NCI-H1092 treated with DMSO at 0.1 percent for 48 hours (cell line): ENCODE measurements around the gene KIF26B.
A peak's percentile ranks its signal among the peaks of the same experiment; 100 is the strongest.
"Not testable (repeated sequence)": the region's sequence is repeated elsewhere in the genome, so short reads cannot be mapped to it uniquely, and the experiment has no call there.

Source experiments
- DNase-seq: peaks from one replicate; lab custom pipeline; 2025; lab: John Stamatoyannopoulos, UW

KIF26B gene

DNA sequence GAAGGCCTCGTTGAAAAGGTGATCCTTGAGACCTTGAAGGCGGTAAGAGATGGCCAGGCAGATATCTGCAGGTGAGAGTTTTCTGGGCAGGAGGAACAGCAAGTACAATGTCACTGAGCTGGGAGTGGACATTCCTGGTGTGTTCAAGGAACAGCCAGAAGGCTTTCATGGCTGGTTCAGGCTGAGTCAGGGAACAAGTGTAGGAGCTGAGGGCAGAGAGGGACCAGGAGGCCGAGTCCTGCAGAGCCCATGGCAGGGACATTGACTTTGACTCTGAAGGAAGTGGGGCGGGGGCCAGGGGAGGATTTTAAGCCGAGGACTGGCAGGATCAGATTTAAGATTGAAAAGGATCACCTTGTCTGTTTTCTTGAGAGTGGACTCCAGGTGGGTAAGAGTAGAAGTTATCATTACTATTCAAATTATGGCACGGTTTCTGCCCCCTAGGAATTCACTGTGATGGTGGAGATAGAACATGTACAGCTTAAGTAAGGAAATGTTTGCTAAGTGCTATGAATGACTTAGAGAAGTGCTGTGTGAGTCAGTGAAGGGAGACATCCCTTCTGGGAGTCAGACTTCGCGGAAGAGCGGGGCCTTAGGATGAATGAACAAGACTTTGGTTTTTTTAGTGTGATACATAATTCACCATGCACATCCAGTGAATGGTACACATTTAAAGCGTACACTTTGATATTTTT, 202.3 kb downstream of the KIF26B start:
- no peak for DNase-seq

DNA sequence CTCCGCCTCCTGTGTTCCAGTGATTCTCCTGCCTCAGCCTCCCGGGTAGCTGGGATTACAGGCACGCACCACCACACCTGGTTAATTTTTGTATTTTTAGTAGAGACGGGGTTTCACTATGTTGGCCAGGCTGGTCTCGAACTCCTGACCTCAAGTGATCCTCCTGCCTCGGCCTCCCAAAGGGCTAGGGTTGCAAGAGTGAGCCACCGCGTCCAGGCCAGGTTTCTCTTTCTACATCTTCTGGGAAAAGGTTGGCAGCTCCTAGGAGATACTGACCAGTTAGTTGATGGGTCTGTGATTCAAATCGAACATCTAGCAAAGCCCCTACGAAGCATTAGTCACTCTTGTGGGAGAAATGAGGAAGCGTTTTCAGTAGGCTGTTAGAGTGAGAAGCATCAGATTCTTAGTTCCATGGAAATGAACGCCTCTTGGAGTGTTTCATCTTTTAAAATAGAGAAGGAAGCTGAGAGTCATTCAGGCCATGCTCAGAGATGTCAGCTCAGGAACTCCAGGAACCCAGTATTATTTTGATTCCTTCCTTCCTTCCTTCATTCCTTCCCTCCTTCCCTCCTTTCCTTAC, 204.4 kb downstream of the KIF26B start:
- DNase-seq, result not testable (repeated sequence)

DNA sequence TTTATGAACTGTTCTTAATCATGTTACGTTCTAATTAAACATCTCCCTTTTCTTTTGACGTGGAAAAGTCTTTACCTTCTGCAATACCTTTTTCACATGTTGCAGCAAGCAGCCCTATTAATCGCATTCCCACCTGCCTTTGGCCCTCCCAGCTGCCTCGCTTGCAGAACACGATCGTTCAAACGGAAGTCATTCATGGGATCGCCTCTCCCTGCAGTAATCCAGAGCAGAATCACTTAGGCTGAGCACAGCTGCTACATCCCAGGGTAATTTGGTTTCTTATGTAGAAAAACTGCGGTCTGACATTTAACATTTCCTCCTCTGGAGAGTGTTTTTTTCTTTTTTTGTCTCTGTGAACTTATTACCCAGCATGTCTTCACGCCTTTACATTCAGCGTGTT, 206.3 kb downstream of the KIF26B start:
- DNase-seq, result no peak

DNA sequence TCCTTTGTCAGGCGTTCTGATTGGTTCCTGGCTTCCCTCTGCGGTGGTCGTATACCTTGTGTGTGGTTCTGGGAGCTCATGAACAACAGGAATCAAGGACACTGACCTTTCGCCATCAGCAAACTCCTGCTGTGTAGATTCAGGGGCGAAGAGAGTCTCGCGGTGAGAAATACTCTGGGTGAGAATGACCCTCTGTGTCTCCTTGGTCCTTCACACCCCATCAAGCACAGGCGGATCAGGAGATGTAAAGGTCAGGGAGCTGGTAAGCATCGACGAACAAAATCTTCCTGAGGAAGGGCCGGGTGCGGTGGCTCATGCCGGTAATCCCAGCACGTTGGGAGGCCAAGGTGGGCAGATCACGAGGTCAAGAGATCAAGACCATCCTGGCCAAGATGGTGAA, 207.2 kb downstream of the KIF26B start:
- DNase-seq, result no peak

DNA sequence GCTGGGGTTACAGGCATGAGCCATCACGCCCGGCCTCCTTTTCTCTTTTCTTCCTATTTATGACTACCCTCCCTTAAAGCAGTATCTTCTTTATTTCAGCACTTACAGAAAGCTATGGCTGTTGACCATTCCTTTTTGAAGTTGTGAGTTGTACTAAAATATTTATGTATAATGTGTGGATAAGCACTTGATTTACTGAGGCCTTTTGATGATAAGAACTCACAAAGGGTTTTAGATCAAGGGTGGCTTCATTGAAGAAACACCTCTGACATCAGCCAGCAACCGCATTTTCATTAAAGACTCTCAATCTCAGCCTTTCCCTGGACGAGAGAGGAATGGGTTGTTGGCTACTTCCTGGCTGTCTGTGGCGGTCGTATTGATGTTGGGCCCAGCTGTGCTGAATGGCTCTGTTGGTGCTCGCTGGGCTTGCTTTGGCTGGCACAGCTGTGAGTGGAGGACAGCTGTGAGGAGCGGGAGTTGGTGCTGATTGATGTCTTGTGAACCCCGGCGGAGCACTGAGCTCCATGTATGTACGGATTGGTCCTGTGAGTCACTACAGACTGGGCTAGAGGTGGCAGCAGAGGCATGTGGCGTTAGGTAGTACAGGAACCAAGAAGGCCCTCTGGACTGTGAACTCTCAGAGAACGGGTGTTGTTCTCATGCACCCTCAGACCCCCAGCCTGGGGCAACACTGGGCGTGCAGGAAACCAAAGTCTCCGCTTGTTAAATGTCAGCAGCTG, 208.8 kb downstream of the KIF26B start:
- no peak for DNase-seq

DNA sequence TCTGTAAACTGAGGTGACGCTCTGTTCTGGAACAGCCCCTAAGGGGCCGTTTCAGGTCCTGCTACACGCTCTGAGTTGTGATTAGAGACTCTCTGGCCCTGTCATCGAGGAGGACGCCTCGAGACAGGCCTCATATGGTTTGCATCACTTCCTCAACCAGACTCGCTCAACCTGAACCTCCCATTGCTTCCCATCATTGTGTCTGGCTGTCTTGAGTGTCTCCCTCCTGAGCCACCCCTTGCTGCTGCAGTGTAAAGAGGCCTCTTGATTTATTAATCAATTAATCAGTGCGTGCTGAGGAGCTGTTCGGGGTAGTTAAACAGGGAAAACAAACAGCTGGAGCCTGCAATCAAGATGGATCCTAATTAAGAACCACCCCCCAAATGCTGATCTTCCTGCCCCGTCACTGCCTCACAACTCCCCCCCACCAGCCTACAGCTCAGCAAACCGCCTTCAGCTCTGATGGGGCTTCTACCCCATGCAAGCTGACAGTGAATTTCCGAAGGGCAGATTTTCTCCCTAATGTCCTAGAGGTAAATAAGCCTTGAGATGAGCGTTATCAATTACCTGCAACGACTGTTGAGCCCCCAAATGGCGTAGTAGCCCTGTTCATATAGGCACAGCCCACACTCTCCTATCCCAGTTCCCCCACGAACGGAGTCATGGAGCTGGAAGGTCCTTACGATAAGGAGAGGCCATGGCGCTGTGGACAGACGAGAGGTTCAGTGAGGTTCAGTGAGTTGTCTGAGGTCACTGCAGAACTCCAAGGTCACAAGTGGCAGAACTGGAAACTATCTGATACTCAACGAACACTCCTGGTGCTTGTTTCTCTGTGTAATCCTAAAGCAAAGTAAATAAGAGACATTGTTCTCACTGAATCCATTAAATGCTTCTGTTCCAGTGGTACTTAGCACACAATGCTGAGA, 210.6 kb downstream of the KIF26B start:
- no peak for DNase-seq

DNA sequence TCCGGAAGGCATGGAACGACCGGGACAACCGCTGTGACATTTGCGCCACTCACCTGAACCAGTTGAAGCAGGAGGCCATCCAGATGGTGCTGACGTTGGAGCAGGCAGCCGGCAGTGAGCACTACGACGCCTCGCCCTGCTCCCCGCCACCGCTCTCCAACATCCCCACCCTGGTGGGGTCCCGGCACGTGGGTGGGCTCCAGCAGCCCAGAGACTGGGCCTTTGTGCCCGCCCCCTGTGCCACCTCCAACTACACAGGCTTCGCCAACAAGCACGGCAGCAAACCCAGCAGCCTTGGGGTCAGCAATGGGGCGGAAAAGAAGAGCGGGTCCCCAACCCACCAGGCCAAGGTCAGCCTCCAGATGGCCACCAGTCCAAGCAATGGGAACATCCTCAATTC, 212.1 kb downstream of the KIF26B start:
- no peak for DNase-seq

DNA sequence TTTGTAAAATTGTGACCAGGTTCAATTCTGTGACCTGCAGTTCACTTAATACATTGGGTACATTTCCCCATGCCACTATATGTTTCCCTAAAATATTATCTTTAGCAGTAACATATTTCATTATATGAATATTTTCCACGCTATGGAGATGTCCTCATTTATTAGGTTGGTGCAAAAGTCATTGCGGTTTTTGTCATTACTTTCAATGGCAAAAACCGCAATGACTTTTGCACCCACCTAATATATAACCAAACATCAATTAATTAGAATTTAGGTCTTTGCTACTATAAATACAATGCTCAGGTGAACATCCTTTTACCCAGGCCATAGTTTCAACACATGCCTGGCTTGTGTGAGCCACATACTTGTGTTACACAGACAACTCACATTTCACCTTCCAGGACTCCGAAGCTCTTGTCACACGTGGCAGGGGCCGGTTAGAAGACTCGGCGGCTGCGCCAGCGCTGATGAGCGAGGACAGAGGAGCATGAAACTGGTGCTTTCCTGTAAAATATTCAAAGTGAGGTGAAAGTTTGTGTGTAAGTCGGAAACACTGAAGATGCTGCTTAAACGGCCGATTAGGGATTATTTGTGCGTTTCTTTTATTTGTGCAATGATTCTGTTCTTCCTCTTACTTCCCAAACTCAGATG, 215.5 kb downstream of the KIF26B start:
- DNase-seq, result no peak

DNA sequence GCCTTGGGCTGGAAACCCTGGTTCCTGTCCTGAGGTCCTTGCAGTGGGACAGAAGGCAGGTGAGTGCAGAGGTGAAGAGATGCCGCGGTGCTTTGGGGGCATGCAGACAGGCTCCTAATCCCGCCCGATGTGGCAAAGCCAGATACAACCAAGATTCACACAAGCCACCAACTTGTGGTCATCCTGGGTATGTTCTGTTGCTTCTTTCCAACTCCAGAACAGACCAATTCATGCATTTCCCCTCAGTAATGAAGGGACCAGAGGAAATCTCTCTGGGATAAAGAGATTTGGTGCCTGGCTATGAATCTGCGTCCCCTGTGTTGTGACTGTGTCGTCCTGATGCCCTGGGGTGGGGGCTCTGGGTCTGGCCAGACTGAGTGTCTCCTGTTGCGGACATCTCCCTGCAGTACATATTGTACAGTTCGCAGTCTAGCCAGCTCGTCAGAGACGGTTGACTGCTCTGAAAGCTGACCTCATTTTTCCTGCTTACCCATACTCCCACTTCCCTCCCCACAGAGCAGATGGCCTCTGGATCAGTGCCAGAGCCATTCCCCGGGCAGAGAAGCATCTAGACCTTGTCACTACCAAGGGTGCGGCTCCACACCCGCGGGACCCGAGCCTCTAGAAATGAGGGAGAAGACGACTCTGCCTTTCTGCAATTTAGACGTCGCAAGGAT, 216.3 kb downstream of the KIF26B start:
- peak; percentile 31 for DNase-seq

DNA sequence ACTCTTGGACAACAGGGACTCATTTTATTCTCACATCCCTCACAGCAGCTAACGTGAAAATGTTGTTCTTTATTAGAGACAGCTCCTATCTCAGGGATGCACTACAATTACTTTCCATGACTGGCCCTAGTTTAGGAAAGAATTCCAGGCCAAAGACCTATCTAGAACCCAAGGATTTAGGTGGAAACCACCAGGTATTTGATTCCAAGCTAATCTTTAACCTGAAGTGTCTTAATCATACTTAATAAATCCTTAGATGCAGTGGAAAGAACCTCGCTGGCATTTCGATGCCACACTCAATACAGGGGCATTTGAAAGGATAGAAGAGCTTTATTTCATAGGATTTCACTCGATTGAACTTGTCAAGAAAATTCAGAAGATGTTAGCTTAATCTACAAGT, 218.3 kb downstream of the KIF26B start:
- no peak for DNase-seq

DNA sequence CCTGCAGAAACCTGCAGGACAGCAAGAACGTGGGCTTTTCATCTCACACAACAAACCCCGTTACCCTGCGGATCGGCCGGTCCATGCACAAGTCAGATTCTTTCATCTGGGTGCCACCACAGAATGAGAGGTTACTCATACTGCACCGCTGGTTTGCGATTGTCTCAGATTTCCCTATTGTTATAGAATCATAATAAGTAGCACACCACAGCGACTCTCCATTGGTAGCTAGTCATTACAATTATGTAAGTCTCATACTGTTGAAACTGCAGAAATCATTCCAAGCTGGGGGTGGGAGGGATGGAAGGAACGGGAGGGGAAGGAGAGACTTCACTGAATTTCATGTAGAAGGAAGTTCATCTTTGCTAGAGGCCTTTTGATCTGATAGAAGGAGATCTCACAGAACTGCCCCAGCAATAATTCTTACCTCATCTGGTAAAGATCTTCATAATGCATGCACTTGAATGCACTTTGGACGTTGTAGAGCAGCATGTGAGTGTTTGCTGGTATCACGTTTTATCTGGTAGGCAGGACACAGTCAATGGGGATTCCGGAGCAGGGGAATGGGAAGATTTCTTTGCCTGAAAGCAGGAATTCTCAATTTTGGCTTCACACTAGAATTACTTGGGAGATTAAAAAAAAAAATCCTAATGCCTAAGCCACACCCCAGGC, 221.1 kb downstream of the KIF26B start:
- no peak for DNase-seq

DNA sequence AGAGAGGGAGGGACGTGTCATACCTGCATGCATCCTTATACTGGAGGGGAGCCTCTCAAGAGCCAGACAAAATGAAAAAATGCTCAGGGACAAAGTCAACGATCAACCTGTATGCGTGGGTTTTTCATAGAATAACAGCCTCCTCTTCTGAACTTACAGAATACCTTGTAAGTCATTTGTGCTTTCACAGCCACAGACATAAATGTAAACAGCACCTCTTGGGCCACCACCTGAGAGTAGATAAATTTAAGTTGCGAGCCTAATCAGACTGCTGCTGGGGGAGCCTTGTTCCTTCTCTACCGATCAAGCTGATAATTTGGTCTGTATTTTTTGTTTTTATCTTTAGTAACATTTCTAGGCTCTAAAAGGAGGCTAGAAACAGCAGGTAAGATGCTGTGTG, 223.1 kb downstream of the KIF26B start:
- DNase-seq, result no peak

DNA sequence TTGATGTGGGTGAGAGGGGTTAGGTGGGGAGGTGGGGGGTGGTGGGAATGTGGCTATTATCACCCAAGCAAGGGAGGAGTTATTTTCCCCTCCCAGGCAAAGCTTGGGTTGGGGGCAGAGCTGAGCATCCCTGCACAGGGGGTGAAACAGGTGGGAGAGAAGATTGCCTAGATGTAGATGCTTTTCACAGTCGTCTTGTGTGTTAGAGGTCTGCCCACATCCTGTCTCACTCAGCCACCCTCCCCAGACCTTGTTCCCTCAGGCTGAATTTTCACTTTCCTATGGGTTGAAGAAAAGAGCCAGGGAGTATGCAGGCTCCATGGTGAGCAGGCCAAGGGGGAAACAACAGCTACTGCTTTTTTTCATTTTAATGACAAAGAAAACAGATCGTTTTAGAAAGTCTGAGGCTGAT, 223.5 kb downstream of the KIF26B start:
- DNase-seq, result no peak

DNA sequence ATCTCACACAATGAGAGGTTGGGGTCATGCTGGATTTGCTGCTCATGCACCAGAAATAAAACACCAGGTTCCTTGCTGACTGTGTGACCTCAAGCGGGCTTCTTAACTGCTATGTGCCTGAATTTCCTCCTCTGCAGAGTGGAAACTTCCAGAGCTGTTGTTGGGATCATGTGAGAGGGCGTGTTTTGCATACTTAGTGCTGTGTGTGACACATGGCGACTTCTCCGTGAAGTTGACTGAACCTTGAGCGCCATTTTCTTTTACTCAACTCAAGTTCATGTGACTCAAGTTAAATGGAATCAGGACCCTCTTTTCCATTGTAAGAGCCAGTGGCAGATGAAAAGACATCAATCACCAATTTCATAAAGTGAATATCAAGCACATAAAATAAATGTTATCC, 224.0 kb downstream of the KIF26B start:
- DNase-seq, result no peak

DNA sequence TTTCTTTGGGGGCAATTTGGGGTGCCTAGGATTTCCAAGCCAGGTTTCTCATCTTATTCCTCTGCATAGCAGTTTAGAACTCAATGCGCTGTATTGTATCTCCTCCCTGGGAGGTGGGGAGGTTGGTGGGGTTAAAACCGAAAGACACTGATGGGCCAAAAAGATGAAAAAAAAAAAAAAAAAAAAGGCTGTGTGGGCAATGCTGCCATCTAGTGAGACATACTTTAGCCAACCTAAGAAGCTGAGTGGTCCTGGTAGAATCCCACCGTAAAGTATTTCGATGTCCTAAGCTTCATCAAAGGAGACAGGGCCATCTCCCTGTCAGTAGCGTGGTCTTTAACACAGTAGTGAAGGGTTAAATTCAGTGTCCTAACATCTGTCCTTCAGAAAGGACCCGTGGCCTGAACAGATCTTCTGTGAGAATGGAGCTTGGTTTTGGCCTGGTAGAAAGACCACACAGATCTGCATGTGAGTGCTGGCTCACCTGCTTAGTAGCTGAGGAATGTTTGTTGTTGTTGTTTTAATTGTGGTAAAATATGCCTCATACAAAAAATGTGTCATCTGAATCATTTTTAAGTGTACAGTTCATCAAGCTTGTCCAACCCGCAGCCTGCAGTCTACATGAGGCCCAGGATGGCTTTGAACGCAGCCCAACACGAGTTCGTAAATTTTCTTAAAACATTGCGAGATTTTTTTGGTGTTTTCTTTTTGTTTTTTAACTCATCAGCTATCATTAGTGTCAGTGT, 226.2 kb downstream of the KIF26B start:
- peak; percentile 29 for DNase-seq

DNA sequence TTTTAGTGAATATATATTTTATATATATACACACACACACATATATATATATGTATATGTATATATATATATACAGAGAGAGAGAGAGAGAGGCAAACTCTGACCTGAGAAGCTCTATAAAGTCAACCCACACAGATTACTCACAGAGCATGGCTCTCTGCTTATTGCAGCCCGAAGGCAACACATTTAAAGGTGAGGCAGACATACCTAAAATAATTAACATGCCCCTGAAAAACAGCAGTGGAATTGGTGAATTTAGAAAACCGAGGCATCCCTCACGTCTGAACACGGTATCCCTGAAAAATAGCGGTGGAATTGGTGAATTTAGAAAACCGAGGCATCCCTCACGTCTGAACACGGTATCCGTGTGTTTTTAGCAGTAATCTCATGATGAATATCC, 228.2 kb downstream of the KIF26B start:
- no peak for DNase-seq

DNA sequence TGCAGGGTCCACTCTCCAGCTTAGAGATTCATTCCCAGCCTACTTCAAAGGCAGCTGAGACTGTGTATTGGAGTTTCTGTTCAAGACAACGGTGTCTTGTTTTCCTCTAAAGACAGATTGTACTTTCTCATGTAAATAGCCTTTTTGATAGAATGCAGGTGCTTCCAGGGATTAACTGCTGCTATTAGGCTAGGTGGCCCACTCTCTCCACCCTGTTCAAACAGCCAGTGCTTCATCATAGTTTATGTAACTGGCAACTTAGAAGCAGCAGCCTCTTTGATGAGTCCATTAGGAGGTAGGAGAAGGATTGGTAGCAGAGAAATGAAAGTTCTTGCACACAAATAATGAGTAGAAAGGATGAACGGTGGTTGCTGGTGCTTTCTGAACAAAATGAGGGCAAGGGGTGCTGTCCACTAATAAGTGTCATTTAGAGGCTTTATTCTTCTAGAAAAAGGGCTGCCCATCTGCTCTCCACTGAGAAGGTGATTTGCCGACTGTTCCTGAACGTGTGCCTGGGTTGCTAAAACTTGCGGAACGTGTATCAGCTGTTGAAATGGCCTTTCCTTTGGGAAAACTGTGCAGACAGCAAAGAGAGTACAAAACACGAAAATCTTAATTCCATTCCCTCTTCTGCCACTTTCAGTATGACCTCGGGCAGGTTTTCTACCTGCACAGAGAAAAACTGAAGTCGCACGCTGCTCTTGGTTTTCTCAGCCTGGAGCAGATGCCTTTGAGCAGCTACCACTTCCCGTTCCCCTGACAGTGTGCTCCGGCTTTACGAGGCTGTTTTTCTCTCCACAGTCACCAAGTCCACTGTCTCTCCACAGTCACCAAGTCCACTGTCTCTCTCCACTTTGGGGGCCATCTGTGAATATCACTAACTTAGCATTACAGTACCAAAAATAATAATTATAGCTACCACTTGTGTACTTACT, 228.9 kb downstream of the KIF26B start:
- DNase-seq, result no peak

DNA sequence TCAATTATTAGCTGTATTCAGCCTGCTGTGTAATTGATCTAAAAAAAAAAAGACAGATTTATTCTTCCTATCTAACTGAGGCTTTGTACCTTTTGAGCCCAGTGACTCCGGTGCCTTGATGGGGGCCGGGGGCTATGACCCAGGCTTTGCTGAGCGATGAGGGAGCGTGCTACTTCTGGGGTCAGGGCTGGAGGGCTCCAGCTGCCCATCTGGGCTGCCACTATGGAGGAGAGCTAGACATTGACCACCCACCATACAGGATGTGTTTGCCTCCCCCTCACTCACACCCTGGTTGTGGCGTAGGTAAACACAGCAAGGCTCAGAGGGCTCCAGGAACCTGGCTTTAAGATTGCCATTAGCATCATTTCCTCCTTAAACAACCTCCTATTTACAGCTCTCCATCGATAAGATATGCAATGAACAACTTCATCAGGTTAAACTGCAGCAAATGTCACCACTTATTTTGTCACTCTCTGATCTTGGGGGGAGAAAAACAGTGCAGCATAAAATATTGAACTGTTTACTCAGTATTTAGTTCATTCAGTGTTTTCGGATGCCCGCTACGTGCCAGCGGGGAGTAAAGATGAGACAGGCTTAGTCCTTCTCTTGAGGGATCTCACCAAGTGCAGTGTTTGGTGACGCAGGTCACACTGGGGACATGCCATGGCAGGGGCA, 231.6 kb downstream of the KIF26B start:
- no peak for DNase-seq
